HEK293 (cell line): ENCODE data around the gene PPP2R3A.

Experiments used
- BCL11A ChIP-seq: fragments of 450-650 bp; formaldehyde crosslinking; IDR thresholded peaks from 2 replicates; pipeline ENCODE4 v1.5.1; 2016; ENCODE audit warnings: low read depth, missing biosample characterization, missing genetic modification characterization
- GLI4 ChIP-seq: fragments of 450-650 bp; formaldehyde crosslinking; IDR thresholded peaks from 2 replicates; pipeline ENCODE4 v1.5.1; 2016; ENCODE audit warnings: missing biosample characterization, missing genetic modification characterization
- IKZF3 ChIP-seq: fragments of 450-650 bp; IDR thresholded peaks from 2 replicates; pipeline ENCODE4 v1.5.0; 2018; ENCODE audit warnings: missing biosample characterization, mild to moderate bottlenecking, missing genetic modification characterization, moderate library complexity
- KLF1 ChIP-seq: fragments of 450-650 bp; formaldehyde crosslinking; IDR thresholded peaks from 2 replicates; pipeline ENCODE4 v1.5.1; 2016; ENCODE audit warnings: missing biosample characterization, missing genetic modification characterization
- MYNN ChIP-seq: fragments of 450-650 bp; formaldehyde crosslinking; IDR thresholded peaks from 2 replicates; pipeline ENCODE4 v1.5.1; 2016; ENCODE audit warnings: missing biosample characterization, missing genetic modification characterization, borderline replicate concordance
- ZNF416 ChIP-seq: fragments of 450-650 bp; formaldehyde crosslinking; IDR thresholded peaks from 2 replicates; pipeline ENCODE4 v1.5.1; 2016; ENCODE audit warnings: missing biosample characterization, missing genetic modification characterization
- ZNF560 ChIP-seq: fragments of 450-650 bp; formaldehyde crosslinking; IDR thresholded peaks from 2 replicates; pipeline ENCODE4 v1.5.1; 2017; ENCODE audit warnings: missing biosample characterization, missing genetic modification characterization, borderline replicate concordance
- TF ChIP-seq, protein P1 (sequence below): fragments of 450-650 bp; formaldehyde crosslinking; IDR thresholded peaks from 2 replicates; pipeline ENCODE4 v1.5.1; 2016; ENCODE audit warnings: missing biosample characterization, missing genetic modification characterization
- TF ChIP-seq, protein P2 (sequence below): fragments of 450-650 bp; formaldehyde crosslinking; IDR thresholded peaks from 2 replicates; pipeline ENCODE4 v1.5.1; 2016; ENCODE audit warnings: missing biosample characterization, missing genetic modification characterization
- TF ChIP-seq, protein P3 (sequence below): fragments of 450-650 bp; formaldehyde crosslinking; IDR thresholded peaks from 2 replicates; pipeline ENCODE4 v1.5.1; 2016; ENCODE audit warnings: missing biosample characterization, missing genetic modification characterization, low read depth
- TF ChIP-seq, protein P4 (sequence below): fragments of 450-650 bp; formaldehyde crosslinking; IDR thresholded peaks from 2 replicates; pipeline ENCODE4 v1.5.1; 2017; ENCODE audit warnings: missing biosample characterization, missing genetic modification characterization

DNA sequence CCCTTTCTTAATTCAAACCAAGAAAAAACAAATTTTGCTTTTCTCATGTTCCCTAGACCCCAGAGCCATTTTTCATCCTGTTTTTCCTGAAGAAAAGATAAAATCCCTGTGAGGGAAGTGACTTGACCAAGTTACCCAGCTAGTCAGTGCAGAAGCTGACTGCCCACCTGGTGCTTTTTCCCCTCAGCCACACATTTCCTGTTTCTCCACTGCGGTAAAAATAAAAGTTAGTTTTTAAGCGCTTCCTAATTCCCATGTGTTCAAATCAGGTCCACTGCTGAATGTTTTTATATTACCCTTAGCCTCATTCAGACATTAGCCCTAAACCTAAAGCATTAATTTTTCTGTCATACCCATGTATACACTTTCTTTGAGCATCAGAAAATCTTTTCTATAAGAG lies 26.1 kb downstream of the PPP2R3A start:
- TF ChIP-seq, protein P1, sequence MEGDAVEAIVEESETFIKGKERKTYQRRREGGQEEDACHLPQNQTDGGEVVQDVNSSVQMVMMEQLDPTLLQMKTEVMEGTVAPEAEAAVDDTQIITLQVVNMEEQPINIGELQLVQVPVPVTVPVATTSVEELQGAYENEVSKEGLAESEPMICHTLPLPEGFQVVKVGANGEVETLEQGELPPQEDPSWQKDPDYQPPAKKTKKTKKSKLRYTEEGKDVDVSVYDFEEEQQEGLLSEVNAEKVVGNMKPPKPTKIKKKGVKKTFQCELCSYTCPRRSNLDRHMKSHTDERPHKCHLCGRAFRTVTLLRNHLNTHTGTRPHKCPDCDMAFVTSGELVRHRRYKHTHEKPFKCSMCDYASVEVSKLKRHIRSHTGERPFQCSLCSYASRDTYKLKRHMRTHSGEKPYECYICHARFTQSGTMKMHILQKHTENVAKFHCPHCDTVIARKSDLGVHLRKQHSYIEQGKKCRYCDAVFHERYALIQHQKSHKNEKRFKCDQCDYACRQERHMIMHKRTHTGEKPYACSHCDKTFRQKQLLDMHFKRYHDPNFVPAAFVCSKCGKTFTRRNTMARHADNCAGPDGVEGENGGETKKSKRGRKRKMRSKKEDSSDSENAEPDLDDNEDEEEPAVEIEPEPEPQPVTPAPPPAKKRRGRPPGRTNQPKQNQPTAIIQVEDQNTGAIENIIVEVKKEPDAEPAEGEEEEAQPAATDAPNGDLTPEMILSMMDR (tag by site-specific recombination), result no peak
- TF ChIP-seq GLI4 (no peak), KLF1 (no peak), MYNN (tag by site-specific recombination) (no peak), BCL11A (tag by site-specific recombination) (no peak), IKZF3 (tag by site-specific recombination) (no peak), ZNF416 (tag by site-specific recombination) (no peak), ZNF560 (tag by site-specific recombination) (no peak)
- TF ChIP-seq, protein P2, sequence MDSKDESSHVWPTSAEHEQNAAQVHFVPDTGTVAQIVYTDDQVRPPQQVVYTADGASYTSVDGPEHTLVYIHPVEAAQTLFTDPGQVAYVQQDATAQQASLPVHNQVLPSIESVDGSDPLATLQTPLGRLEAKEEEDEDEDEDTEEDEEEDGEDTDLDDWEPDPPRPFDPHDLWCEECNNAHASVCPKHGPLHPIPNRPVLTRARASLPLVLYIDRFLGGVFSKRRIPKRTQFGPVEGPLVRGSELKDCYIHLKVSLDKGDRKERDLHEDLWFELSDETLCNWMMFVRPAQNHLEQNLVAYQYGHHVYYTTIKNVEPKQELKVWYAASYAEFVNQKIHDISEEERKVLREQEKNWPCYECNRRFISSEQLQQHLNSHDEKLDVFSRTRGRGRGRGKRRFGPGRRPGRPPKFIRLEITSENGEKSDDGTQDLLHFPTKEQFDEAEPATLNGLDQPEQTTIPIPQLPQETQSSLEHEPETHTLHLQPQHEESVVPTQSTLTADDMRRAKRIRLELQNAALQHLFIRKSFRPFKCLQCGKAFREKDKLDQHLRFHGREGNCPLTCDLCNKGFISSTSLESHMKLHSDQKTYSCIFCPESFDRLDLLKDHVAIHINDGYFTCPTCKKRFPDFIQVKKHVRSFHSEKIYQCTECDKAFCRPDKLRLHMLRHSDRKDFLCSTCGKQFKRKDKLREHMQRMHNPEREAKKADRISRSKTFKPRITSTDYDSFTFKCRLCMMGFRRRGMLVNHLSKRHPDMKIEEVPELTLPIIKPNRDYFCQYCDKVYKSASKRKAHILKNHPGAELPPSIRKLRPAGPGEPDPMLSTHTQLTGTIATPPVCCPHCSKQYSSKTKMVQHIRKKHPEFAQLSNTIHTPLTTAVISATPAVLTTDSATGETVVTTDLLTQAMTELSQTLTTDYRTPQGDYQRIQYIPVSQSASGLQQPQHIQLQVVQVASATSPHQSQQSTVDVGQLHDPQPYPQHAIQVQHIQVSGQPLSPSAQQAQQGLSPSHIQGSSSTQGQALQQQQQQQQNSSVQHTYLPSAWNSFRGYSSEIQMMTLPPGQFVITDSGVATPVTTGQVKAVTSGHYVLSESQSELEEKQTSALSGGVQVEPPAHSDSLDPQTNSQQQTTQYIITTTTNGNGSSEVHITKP (tag by site-specific recombination), result no peak
- TF ChIP-seq, protein P3, sequence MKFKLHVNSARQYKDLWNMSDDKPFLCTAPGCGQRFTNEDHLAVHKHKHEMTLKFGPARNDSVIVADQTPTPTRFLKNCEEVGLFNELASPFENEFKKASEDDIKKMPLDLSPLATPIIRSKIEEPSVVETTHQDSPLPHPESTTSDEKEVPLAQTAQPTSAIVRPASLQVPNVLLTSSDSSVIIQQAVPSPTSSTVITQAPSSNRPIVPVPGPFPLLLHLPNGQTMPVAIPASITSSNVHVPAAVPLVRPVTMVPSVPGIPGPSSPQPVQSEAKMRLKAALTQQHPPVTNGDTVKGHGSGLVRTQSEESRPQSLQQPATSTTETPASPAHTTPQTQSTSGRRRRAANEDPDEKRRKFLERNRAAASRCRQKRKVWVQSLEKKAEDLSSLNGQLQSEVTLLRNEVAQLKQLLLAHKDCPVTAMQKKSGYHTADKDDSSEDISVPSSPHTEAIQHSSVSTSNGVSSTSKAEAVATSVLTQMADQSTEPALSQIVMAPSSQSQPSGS (tag by site-specific recombination), result no peak
- TF ChIP-seq, protein P4, sequence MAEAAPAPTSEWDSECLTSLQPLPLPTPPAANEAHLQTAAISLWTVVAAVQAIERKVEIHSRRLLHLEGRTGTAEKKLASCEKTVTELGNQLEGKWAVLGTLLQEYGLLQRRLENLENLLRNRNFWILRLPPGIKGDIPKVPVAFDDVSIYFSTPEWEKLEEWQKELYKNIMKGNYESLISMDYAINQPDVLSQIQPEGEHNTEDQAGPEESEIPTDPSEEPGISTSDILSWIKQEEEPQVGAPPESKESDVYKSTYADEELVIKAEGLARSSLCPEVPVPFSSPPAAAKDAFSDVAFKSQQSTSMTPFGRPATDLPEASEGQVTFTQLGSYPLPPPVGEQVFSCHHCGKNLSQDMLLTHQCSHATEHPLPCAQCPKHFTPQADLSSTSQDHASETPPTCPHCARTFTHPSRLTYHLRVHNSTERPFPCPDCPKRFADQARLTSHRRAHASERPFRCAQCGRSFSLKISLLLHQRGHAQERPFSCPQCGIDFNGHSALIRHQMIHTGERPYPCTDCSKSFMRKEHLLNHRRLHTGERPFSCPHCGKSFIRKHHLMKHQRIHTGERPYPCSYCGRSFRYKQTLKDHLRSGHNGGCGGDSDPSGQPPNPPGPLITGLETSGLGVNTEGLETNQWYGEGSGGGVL (tag by site-specific recombination), result no peak
